GM12878 (cell line): Measurements from ENCODE around the gene ADPRHL1.

Source experiments
- BCL11A ChIP-seq: IDR thresholded peaks from 2 replicates; pipeline ENCODE4 v1.6.1; 2011; ENCODE audit warnings: low read depth, low read length
- CEBPB ChIP-seq, 2 experiments: fragments of 150-350 bp in 1 of 2; IDR thresholded peaks; 2 replicates each; pipeline ENCODE4 v1.6.1; 2012 to 2014; ENCODE audit warnings: low read depth in 2 of 2, low read length in 2 of 2, borderline replicate concordance in 1 of 2, inconsistent platforms in 1 of 2
- EED ChIP-seq: sonication (generic); IDR thresholded peaks from 2 replicates; pipeline ENCODE4 v1.6.1; 2016; ENCODE audit warnings: antibody characterized with exemption, low read depth
- EGR1 ChIP-seq, 2 experiments: IDR thresholded peaks; 1 replicate in 1 of 2; 2 replicates in 1 of 2; pipeline ENCODE4 v1.6.1; 2011 to 2012; ENCODE audit warnings: low read depth in 2 of 2, low read length in 2 of 2, borderline replicate concordance in 1 of 2, mild to moderate bottlenecking in 1 of 2, moderate library complexity in 1 of 2
- EP300 ChIP-seq, 2 experiments: fragments of 150-350 bp in 1 of 2; IDR thresholded peaks; 2 replicates each; pipeline ENCODE4 v1.6.1; 2011 to 2012; ENCODE audit warnings: low read depth in 2 of 2, low read length in 2 of 2, borderline replicate concordance in 1 of 2, improper control_type of control experiment in 1 of 2, inconsistent platforms in 1 of 2; ENCODE audit not compliant: control insufficient read depth in 1 of 2
- ESRRA ChIP-seq: IDR thresholded peaks from 2 replicates; pipeline ENCODE4 v1.6.1; 2012; ENCODE audit warnings: mild to moderate bottlenecking, low read length, improper control_type of control experiment
- POLR2AphosphoS2 ChIP-seq: IDR thresholded peaks from 2 replicates; pipeline ENCODE4 v1.6.1; 2011; ENCODE audit warnings: low read depth, mild to moderate bottlenecking, low read length, improper control_type of control experiment, moderate library complexity
- POLR2AphosphoS5 ChIP-seq: IDR thresholded peaks from 2 replicates; pipeline ENCODE4 v1.6.1; 2011; ENCODE audit warnings: mild to moderate bottlenecking, low read length, inconsistent platforms
- PRDM15 ChIP-seq: fragments of 450-650 bp; formaldehyde crosslinking; IDR thresholded peaks from 2 replicates; pipeline ENCODE4 v1.4.0; 2020; ENCODE audit warnings: mild to moderate bottlenecking, moderate library complexity
- SP1 ChIP-seq: IDR thresholded peaks from one replicate; pipeline ENCODE4 v1.6.1; 2011; ENCODE audit warnings: low read depth, low read length
- TAF1 ChIP-seq: IDR thresholded peaks from 2 replicates; pipeline ENCODE4 v1.6.1; 2011; ENCODE audit warnings: mild to moderate bottlenecking, low read depth, low read length, borderline replicate concordance
- ZBTB33 ChIP-seq: fragments of 450-650 bp; IDR thresholded peaks from 2 replicates; pipeline ENCODE4 v1.6.1; 2017; ENCODE audit warnings: mild to moderate bottlenecking
- TF ChIP-seq, protein P1 (sequence below), 3 experiments: IDR thresholded peaks in 2 of 3; conservative IDR thresholded peaks in 1 of 3; 2 replicates each; pipeline ENCODE4 v1.5.1; 2011; ENCODE audit warnings: low read depth in 3 of 3, low read length in 3 of 3, mild to moderate bottlenecking in 3 of 3, control low read depth in 2 of 3, moderate library complexity in 2 of 3, inconsistent platforms in 1 of 3, mixed read lengths in 1 of 3; ENCODE audit not compliant: control insufficient read depth in 2 of 3, insufficient read depth in 1 of 3; ENCODE audit errors: extremely low read depth in 1 of 3

- TF ChIP-seq EP300 (IDR thresholded peaks at IDR 0.05; ENCODE audit: borderline replicate concordance in 1 of 2, control insufficient read depth in 1 of 2, low read depth in 2 of 2, low read length in 2 of 2), result no peak
- TF ChIP-seq BCL11A, result no peak
- TF ChIP-seq EED, result no peak
- TF ChIP-seq, protein P1, sequence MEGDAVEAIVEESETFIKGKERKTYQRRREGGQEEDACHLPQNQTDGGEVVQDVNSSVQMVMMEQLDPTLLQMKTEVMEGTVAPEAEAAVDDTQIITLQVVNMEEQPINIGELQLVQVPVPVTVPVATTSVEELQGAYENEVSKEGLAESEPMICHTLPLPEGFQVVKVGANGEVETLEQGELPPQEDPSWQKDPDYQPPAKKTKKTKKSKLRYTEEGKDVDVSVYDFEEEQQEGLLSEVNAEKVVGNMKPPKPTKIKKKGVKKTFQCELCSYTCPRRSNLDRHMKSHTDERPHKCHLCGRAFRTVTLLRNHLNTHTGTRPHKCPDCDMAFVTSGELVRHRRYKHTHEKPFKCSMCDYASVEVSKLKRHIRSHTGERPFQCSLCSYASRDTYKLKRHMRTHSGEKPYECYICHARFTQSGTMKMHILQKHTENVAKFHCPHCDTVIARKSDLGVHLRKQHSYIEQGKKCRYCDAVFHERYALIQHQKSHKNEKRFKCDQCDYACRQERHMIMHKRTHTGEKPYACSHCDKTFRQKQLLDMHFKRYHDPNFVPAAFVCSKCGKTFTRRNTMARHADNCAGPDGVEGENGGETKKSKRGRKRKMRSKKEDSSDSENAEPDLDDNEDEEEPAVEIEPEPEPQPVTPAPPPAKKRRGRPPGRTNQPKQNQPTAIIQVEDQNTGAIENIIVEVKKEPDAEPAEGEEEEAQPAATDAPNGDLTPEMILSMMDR (IDR thresholded peaks at IDR 0.05 in 2 of 3, conservative IDR thresholded peaks at IDR 0.05 in 1 of 3; ENCODE audit: control insufficient read depth in 2 of 3, extremely low read depth in 1 of 3, insufficient read depth in 1 of 3, low read depth in 3 of 3, low read length in 3 of 3), result no peak
- TF ChIP-seq ZBTB33, result no peak
- no peak for TF ChIP-seq CEBPB (IDR thresholded peaks at IDR 0.05; ENCODE audit: borderline replicate concordance in 1 of 2, low read depth in 2 of 2, low read length in 2 of 2)
- no peak for TF ChIP-seq POLR2AphosphoS5
- TF ChIP-seq EGR1 (IDR thresholded peaks at IDR 0.05; ENCODE audit: borderline replicate concordance in 1 of 2, low read depth in 2 of 2, low read length in 2 of 2), result no peak
- no peak for TF ChIP-seq ESRRA
- TF ChIP-seq POLR2AphosphoS2, result no peak
- TF ChIP-seq TAF1, result no peak
- TF ChIP-seq SP1, result no peak
- TF ChIP-seq PRDM15 (CRISPR knock-in tag), result no peak
These were observed 62.3 kb downstream of the ADPRHL1 start for GRCh38 chr13:113390874-113391497.
